Suprapubic skin (tissue), 4 donors: ENCODE measurements around the gene GVQW3. TPM values are rescaled to one million over a fixed set of nuclear protein-coding genes. Genes with fewer than 3 reads are reported as not detected.
A peak's percentile ranks its signal among the peaks of the same experiment; 100 is the strongest.

Source experiments
- DNase-seq, 2 donors: peaks; one replicate each; pipeline ENCODE4 v3.0.0-alpha.2; 2019; ENCODE audit warnings: low spot score in 2 of 2
- H3K27ac ChIP-seq: fragments of 200-600 bp; sonication (generic); one replicate; pipeline ENCODE4 v1.5.1; 2019
- H3K27me3 ChIP-seq: fragments of 200-600 bp; sonication (generic); one replicate; pipeline ENCODE4 v1.5.1; 2019
- H3K36me3 ChIP-seq: fragments of 200-600 bp; sonication (generic); one replicate; pipeline ENCODE4 v1.5.1; 2019
- H3K4me1 ChIP-seq: fragments of 200-600 bp; sonication (generic); one replicate; pipeline ENCODE4 v1.5.1; 2019
- H3K4me3 ChIP-seq: fragments of 200-600 bp; sonication (generic); one replicate; pipeline ENCODE4 v1.5.1; 2019; ENCODE audit warnings: mild to moderate bottlenecking
- H3K9me3 ChIP-seq: fragments of 200-600 bp; sonication (generic); one replicate; pipeline ENCODE4 v1.5.1; 2019
- CTCF ChIP-seq, 2 donors: fragments of 200-600 bp in 1 of 2; fragments of 450-650 bp in 1 of 2; sonication (generic) in 1 of 2; IDR thresholded peaks; one replicate each; pipeline ENCODE4 v1.5.1; 2016 to 2019; ENCODE audit warnings: antibody characterized with exemption in 2 of 2, mild to moderate bottlenecking in 1 of 2, moderate library complexity in 1 of 2
- EP300 ChIP-seq: sonication (generic); formaldehyde crosslinking; IDR thresholded peaks from one replicate; pipeline ENCODE4 v1.6.1; 2017; ENCODE audit warnings: antibody characterized with exemption
- POLR2A ChIP-seq, 2 donors: fragments of 450-650 bp; IDR thresholded peaks; one replicate each; pipeline ENCODE4 v1.6.1; 2017; ENCODE audit warnings: antibody characterized with exemption in 2 of 2, mild to moderate bottlenecking in 2 of 2, moderate library complexity in 2 of 2
- POLR2AphosphoS5 ChIP-seq, 3 donors: sonication (generic); formaldehyde crosslinking; IDR thresholded peaks; one replicate each; pipeline ENCODE4 v1.6.1; 2017; ENCODE audit warnings: antibody characterized with exemption in 3 of 3
- WGBS: methylation state at CpG from one replicate; pipeline ENCODE4 v1.1.5; 2018; 5-methylcytosine and 5-hydroxymethylcytosine counted together
- total RNA-seq, 4 donors: library from RNA; depleted of rRNA; stranded (reverse); fragments of >200 nt; gene quantifications; one replicate each; pipeline ENCODE4 v1.1.0, GENCODE V29; 2016

GVQW3 gene
- total RNA-seq, 4 donors from 2014 or later, result 0.36 to 2.5 (median 1.1) TPM

- no peaks in the 10 kb centered on the region for H3K27me3 ChIP-seq
- no peak for DNase-seq
- TF ChIP-seq CTCF (IDR thresholded peaks at IDR 0.05), result no peak
- no peak for TF ChIP-seq POLR2AphosphoS5 (IDR thresholded peaks at IDR 0.05)
- no peak for TF ChIP-seq EP300
- TF ChIP-seq POLR2A (IDR thresholded peaks at IDR 0.05), result no peak
- H3K4me3 ChIP-seq, result no peak overlapping the region
- WGBS, result 82% methylated on average over 7 of the region's 7 CpGs
- H3K36me3 ChIP-seq, result no peaks in the 10 kb centered on the region
- no peak overlapping the region for H3K27ac ChIP-seq
- no peaks in the 10 kb centered on the region for H3K9me3 ChIP-seq
- peaks cover 34% of the 10 kb centered on the region for H3K4me1 ChIP-seq
These were observed 4.2 kb upstream of the GVQW3 start for GRCh38 chr11:76376746-76377558.

- no peaks in the 10 kb centered on the region for H3K9me3 ChIP-seq
- DNase-seq, result no peak
- 23% methylated on average over 6 of the region's 6 CpGs for WGBS
- H3K27ac ChIP-seq, result no peak overlapping the region
- peaks cover 42% of the 10 kb centered on the region for H3K4me1 ChIP-seq
- H3K4me3 ChIP-seq, result peak overlapping the region; percentile 99
- no peaks in the 10 kb centered on the region for H3K36me3 ChIP-seq
- TF ChIP-seq POLR2A (IDR thresholded peaks at IDR 0.05), result no peak
- TF ChIP-seq POLR2AphosphoS5 (IDR thresholded peaks at IDR 0.05), result no peak
- no peak for TF ChIP-seq EP300
- TF ChIP-seq CTCF (IDR thresholded peaks at IDR 0.05), result no peak
- no peaks in the 10 kb centered on the region for H3K27me3 ChIP-seq
These were observed 1.3 kb upstream of the GVQW3 start for GRCh38 chr11:76379807-76380158.

GRCh38 chr11:76380159-76380976 lies 755 bp upstream of the GVQW3 start:
- Histone ChIP-seq H3K4me1 (peaks cover 37% of the 10 kb centered on the region), H3K27ac (peak overlapping the region; percentile 84), H3K9me3 (no peaks in the 10 kb centered on the region), H3K27me3 (no peaks in the 10 kb centered on the region), H3K4me3 (peak overlapping the region; percentile 99), H3K36me3 (no peaks in the 10 kb centered on the region)
- WGBS, result 0% methylated on average over 9 of the region's 85 CpGs
- TF ChIP-seq POLR2A (IDR thresholded peaks at IDR 0.05), result peak in 1 of 2 donors; percentile 9
- no peak for TF ChIP-seq POLR2AphosphoS5 (IDR thresholded peaks at IDR 0.05)
- peak in 1 of 2 donors; percentile 72 for DNase-seq

- DNase-seq, result no peak
- no peaks in the 10 kb centered on the region for H3K36me3 ChIP-seq
- H3K27me3 ChIP-seq, result no peaks in the 10 kb centered on the region
- no peak for TF ChIP-seq POLR2A (IDR thresholded peaks at IDR 0.05)
- no peak for TF ChIP-seq EP300
- no peak for TF ChIP-seq CTCF (IDR thresholded peaks at IDR 0.05)
- TF ChIP-seq POLR2AphosphoS5 (IDR thresholded peaks at IDR 0.05), result no peak
- no peaks in the 10 kb centered on the region for H3K9me3 ChIP-seq
- H3K4me1 ChIP-seq, result peaks cover 37% of the 10 kb centered on the region
- 85% methylated on average over 6 of the region's 6 CpGs for WGBS
- H3K27ac ChIP-seq, result no peak overlapping the region
- peak overlapping the region; percentile 99 for H3K4me3 ChIP-seq
These were observed 1.1 kb downstream of the GVQW3 start for GRCh38 chr11:76382209-76382608.

GRCh38 chr11:76385903-76386302 lies 4.8 kb downstream of the GVQW3 start:
- no peak for DNase-seq
- WGBS, result 92% methylated on average over 5 of the region's 5 CpGs
- H3K4me1 ChIP-seq, result peaks cover 14% of the 10 kb centered on the region
- H3K9me3 ChIP-seq, result no peaks in the 10 kb centered on the region
- H3K36me3 ChIP-seq, result no peaks in the 10 kb centered on the region
- no peak overlapping the region for H3K27ac ChIP-seq
- no peaks in the 10 kb centered on the region for H3K27me3 ChIP-seq
- no peak overlapping the region for H3K4me3 ChIP-seq
- TF ChIP-seq EP300 (no peak), CTCF (IDR thresholded peaks at IDR 0.05) (no peak), POLR2A (IDR thresholded peaks at IDR 0.05) (no peak), POLR2AphosphoS5 (IDR thresholded peaks at IDR 0.05) (no peak)
